T-helper 2 cell (primary cell): ENCODE data around the gene HMGCL.
A peak's percentile ranks its signal among the peaks of the same experiment; 100 is the strongest.

Experiments used
- DNase-seq, 5 experiments: peaks; one replicate each; pipeline versions ENCODE4 v3.0.0 to v3.0.0-alpha.2; 2012 to 2022

Gene HMGCL

DNA sequence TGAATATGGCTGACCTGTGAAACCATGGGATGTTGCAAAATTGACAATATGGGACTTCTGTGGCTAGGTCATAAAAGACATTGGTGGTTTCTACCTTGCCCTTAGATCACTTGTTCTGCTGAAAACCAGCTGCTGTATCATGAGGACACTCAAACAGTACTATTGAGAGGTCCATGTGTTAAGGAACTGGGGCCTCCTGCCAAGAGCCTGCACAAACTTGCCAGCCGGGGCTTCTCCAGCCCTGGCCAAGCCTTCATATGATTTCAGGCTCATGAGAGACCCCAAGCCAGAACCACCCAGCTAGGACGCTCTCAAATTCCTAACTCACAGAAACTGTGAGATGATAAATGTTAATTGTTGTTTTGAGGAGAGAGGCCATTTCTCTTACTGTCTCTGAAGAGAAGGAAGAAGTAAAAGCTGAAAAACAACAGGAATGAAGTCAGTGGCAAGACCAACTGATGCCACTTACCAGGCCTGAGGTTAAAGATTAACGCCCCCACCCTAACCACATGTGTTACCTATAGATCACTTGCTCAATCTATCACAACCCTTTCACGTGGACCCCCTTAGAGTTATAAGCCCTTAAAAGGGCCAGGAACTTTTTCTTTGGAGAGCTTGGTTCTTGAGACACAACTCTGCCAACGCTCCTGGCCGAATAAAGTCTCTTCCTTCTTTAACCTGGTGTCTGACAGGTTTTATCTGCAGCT, 50.9 kb downstream of the HMGCL start:
- no peak for DNase-seq

DNA sequence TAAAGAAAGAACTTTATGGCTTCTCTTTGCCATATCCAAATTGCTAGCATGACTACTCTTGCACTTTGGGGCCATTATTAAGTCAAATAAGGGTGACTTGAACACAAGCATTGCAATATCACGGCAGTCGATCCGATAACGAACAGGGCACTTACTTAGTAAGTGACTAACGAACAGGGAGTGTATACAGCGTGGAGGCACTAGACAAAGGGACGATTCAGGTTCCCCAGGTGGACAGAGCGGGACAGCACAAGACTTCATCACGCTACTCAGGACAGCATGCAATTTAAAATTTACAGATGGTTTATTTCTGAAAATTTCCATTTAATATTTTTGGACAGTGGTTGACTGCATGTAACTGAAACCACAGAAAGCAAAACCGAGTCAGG, 52.4 kb downstream of the HMGCL start:
- no peak for DNase-seq

DNA sequence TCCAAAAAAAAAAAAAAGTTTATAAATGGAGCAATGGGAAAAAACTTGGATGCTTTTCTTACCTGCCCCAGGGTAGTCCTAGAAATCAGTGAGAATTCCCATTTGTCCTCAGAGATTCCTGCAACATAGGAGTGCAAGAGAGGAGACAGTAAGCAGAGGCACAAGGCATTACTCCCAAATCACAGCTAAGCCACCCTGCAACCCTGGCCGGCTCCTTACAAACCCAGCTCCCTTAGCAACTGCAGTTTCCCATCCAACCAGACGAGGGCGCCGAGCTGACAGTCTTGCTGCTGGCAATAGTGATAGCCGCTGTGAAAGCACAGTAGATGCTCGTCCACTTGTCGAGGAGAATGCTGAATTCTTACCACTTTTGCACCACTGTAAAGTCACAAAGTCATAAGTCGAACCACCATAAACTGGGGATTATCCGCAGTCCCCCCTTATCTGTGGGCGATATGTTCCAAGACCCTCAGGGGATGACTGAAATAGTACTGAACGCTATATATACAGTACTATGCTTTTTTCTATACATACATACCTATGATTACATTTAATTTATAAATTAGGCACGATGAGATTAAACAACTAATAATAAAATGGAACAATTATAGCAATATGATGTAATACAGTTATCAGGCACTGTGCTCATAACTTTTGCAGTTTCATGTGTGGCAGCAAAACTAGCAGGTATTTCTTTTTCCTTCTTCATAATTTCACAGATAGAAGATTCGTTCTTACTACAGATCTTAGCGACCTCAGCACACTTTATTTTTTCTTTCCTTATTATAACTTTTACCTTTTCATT, 53.0 kb downstream of the HMGCL start:
- DNase-seq = peak; percentile 58 to 80 (median 72)

DNA sequence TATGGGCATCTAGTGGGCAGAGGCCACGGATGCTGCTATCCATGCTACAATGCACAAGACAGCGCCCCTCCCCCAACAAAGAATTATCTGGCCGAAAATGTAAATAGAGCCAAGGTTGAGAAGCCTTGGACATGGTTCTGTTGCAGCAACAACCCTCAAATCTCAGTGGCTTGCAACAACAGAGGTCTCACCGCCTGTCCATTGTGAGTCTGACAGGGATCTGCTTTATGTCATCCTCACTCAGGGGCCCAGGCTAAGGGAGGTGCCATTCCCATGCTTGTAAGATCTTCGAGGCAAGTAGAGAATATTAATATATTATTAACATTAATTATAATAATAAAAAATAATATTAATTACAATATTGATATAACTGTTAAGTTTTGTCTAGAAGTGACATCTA, 56.5 kb downstream of the HMGCL start:
- DNase-seq = no peak

DNA sequence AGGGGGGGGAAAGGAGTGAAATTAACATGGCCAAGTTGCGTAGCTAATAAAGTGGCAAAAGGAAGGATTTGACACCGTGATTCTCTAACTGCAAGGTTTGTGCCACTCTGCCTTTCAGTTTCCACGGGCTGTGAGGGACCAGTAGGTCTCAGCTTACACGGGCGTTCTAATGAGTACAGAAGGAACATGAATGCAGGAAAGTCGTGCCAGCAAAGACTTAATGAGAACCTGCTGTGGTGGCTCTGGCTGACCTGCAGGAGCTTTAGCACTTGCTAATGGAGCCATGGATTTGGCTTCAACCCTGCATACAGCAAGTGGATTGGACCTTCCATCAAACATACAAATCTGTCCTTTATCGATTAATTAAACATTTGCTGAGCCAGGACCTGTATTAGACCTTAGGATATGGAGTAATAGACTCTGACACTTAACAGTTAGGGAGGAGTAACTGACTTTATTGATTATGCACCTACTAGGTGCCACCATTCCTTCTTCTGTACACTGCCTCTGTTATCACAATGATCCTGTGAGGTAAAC, 62.1 kb downstream of the HMGCL start:
- no peak for DNase-seq

DNA sequence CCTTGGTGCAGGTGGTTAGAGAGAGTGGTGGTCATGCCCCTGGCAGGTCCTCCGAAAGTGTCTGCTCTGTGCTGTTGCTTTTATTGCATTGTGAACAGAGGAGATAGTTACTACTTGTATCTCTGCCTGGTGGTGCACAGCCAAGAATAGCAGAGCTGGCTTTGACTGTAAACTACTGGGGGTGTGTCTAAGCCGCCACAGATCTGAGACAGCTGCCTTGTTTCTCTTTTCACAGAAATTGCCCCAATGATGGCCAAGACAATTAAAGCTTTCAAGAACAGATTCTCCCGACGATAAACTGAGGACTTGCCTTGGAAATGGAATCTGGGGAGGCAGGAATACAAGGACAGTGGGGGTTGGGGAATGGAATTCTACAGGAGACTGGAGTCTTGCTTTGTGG, 66.0 kb downstream of the HMGCL start:
- no peak for DNase-seq

DNA sequence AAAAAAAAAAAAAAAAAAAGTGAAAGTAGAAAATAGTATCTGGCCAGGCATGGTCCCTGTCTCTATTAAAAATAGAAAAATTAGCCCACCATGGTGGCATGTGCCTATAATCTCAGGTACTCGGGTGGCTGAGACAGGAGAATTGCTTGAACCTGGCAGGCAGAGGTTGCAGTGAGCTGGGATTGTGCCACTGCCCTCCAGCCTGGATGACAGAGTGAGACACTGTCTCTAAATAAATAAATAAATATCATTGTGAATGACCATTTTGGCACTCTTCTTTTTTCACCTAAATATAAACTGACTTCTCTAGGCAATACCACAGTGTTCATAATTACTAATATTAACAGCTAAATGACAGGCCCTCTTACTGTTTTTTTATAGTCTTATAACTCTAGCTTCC, 67.4 kb downstream of the HMGCL start:
- no peak for DNase-seq

DNA sequence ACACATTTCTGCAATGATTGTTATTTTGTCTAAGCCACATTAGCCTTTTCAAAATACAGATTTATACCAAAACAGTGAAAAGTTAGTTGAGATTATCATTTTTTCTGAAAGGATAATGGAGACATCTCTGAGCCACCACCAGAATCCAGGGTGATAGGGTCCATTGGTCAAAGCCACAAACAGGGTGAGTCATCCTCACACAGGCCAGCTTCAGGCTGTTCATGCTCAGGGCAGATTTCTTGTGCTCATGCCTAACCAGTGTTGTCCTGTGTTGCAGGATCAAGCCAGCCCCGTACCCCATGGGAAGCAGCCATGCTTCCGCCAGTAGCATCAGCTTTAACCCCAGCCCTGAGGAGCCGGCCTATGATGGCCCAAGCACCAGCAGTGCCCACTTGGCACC, 68.6 kb downstream of the HMGCL start:
- no peak for DNase-seq

DNA sequence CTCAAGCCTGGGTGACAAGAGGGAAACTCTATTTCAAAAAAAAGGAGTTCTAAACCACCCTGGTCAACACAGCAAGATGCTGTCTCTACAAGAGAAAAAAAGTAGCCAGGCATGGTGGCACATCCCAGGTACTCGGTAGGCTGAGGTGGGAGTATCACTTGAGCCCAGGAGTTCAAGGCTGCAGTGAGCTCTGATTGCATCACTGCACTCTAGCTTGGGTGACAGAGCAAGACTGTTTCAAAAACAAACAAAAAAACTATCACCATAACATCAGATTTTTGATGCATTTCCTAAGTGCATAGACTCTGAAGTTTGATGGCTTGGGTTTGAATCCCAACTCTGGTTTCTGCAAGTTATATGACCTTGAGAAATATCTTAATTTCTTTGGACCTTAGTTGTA, 72.3 kb downstream of the HMGCL start:
- no peak for DNase-seq
